Non-pigmented ciliary epithelial cell (primary cell): Measurements from ENCODE around the gene TCIRG1.

Source experiments
- DNase-seq: peaks from one replicate; pipeline ENCODE4 v3.0.0-alpha.2; 2010; ENCODE audit warnings: low read depth

The TCIRG1 gene

GRCh38 chr11:68016904-68017817 is 21.7 kb upstream of the TCIRG1 start:
- DNase-seq = no peak

- DNase-seq = no peak
Observed at GRCh38 chr11:68017980-68018729, 20.7 kb upstream of the TCIRG1 start.

DNA sequence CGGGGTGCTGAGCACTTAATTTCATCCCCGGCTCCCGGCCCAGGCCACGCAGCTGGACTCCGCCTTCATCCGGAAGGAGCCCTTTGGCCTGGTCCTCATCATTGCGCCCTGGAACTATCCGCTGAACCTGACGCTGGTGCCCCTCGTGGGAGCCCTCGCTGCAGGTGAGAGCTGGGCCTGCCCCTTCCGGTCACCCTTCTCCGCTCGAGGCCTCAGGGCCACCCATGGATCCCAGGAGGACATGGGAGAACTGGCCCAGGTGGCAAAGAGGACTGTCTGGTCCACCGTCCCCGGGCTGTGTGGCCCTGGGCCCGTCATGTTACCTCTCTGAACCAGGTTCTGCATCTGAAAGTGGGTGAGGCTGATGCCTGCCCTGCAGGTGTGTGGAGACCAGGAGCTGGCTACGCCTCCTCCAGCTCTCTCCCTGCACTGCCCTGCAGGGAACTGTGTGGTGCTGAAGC is 20.1 kb upstream of the TCIRG1 start:
- no peak for DNase-seq

- DNase-seq = no peak
Observed at GRCh38 chr11:68019486-68019885, 19.3 kb upstream of the TCIRG1 start.

- no peak for DNase-seq
Observed at GRCh38 chr11:68020575-68020974, 18.2 kb upstream of the TCIRG1 start.

DNA sequence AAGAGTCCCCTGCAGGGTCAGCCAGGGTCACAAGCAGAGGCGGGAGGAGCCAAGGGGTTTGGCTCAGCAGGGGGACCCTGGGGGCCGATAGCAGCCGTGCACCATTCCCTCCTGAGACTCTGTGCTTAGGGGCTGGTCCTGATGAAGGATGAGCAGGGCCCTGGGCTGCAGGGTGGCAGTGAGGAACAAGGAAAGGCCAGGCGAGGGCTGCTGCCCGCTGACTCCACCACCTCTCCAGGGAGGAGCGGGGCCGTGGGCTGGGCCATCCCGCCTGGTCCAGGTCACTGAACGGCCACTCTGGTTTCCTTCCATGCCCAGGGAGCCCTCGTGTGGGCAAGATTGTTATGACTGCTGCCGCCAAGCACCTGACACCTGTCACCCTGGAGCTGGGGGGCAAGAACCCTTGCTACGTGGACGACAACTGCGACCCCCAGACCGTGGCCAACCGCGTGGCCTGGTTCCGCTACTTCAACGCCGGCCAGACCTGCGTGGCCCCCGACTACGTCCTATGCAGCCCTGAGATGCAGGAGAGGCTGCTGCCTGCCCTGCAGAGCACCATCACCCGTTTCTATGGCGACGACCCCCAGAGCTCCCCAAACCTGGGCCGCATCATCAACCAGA is 17.5 kb upstream of the TCIRG1 start:
- no peak for DNase-seq

GRCh38 chr11:68022531-68022930 is 16.3 kb upstream of the TCIRG1 start:
- DNase-seq = no peak

DNA sequence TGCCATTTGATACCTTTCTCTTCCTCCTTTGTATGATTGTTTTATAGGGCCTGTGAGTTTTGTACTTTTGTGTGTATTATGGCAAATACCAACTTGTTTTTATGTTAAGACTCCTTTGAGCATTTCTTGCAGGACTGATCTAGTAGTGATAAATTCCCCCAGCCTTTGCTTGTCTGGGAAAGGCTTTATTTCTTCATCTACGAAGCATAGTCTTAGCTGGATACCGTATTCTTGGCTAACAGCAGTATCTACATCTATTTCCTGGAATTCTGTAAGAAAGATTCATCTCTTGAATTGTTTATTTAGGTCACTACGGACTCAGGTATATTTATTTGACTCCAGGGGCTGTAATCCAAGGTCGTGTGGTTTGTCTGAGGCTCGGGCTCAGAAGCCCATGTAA is 14.3 kb upstream of the TCIRG1 start:
- DNase-seq = no peak

DNA sequence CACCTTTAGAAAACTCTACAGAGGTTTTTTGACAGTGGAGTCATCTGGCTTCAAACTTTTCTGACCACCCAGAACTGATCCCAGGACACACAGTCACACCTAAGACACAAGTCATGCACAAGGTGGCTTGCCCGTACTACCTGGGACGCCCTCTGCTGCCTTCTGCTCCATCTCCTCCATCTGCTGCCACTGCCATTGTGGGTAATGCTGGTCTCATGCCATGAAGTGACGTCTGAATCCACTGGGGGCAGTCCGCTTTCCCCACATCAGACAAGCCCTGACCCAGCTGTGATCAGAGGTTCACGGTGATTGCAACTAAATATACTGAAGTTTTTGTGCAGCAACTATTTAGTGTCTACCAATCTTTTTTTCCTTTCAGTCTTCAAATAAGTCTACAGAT is 13.8 kb upstream of the TCIRG1 start:
- DNase-seq = no peak

- DNase-seq = no peak
Observed at GRCh38 chr11:68026391-68027105, 12.3 kb upstream of the TCIRG1 start.

- DNase-seq = no peak
Observed at GRCh38 chr11:68027667-68028066, 11.2 kb upstream of the TCIRG1 start.

- DNase-seq = no peak
Observed at GRCh38 chr11:68028802-68029545, 9.9 kb upstream of the TCIRG1 start.

- peak; percentile 98 for DNase-seq
Observed at GRCh38 chr11:68030318-68031143, 8.3 kb upstream of the TCIRG1 start, which contains the start of gene NDUFS8. NDUFS8 (plus strand) TSS chr11:68030681; CDS start chr11:68032152, 1,471 bp downstream.

DNA sequence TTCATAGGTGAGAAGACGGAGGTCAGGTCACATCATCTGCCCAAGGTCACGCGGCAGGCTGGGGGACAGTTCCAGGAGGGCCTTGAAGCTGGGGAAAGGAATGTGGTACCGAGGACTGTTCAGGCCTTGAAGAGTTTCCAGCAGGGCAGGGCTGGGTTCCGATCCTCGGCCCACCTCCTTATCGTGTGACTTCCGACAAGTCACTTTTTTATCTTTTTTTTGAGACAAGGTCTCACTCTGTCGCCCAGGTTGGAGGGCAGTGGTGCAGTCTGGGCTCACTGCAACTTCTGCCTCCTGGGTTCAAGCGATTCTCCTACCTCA is 7.7 kb upstream of the TCIRG1 start:
- no peak for DNase-seq

DNA sequence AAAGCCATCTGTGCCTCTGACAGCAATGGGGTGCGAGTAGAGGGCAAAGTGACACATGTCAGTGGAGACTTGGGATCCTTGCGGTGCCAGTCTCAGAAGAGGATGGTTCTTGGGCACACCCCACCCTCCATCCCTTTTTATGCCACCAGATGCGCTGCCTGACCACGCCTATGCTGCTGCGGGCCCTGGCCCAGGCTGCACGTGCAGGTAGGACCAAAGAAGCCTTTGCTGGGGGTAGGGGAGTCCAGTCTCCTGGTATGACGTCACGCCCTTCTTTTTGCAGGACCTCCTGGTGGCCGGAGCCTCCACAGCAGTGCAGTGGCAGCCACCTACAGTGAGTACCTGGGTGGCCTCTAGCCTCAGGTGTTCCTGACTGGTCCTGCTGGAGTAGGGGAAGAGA is 6.8 kb upstream of the TCIRG1 start:
- DNase-seq = no peak

DNA sequence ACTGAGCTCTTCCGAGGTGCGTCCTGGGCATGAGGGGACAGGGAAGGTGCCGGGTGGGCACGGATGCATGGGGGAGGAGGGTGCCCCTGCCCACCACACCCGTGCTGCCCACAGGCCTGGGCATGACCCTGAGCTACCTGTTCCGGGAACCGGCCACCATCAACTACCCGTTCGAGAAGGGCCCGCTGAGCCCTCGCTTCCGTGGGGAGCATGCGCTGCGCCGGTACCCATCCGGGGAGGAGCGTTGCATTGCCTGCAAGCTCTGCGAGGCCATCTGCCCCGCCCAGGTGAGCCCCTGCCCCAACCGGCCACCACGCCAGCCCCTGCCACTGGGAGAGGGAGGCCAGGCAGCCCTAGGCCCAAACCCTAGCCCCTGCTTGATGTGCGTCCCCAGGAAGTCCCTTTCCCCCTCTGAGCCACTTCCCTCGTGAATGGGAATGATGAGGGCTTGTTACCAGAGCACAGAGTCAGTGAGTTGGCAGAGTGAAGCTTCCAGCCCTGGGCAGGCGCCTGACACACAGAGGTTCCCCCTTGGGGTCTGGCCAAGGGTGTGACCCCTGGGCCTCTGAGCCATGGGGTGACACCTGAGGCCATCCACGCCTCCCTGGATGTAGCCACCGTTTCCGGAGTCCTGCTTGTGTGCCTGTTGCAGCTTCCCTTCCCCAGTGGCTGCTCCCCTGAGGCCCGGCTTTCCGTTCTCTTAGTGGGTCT is 5.7 kb upstream of the TCIRG1 start:
- DNase-seq = no peak

DNA sequence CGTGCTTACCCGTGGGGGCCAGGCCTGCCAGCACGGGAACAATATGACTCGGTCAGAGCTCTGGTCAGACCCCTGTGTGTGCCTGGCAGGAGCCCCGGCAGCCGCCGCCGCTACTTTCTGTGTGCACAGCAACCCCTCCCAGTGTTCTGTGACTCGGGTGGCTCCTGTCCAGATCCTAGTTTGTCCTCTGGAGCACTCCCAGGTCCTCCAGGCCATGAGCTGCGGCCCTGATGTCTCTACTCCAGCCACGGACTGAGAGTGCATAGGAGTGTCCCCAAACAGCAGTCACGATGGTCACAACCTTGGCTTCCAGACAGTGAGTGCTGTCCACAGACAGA is 5.1 kb upstream of the TCIRG1 start:
- DNase-seq = no peak

GRCh38 chr11:68035266-68035876 is 3.5 kb upstream of the TCIRG1 start:
- DNase-seq = no peak

DNA sequence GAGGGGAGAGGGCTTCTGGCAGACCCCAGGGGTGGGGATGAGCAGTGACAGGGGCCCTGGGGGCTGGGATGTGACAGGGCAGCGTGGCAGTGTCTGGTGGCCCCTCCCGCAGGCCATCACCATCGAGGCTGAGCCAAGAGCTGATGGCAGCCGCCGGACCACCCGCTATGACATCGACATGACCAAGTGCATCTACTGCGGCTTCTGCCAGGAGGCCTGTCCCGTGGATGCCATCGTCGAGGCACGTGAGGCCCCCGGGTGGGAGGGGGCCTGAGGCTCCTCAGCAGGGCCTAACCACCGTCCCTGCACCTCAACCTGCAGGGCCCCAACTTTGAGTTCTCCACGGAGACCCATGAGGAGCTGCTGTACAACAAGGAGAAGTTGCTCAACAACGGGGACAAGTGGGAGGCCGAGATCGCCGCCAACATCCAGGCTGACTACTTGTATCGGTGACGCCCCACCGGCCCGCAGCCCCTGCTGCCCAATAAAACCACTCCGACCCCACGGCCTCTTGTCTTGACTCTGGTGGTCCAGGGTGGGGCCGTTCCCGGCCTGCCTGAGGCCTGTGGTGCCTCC is 2.6 kb upstream of the TCIRG1 start:
- DNase-seq = no peak
